Ishikawa (cell line): ENCODE data around the gene IL18BP.

Source experiments
- CREB1 ChIP-seq: IDR thresholded peaks from 2 replicates; pipeline ENCODE4 v1.6.1; 2012; ENCODE audit warnings: low read depth
- EGR1 ChIP-seq: IDR thresholded peaks from 2 replicates; pipeline ENCODE4 v1.6.1; 2012
- REST ChIP-seq: IDR thresholded peaks from 2 replicates; pipeline ENCODE4 v1.6.1; 2012; ENCODE audit warnings: low read depth, mild to moderate bottlenecking
- ZBTB7A ChIP-seq: IDR thresholded peaks from 2 replicates; pipeline ENCODE4 v1.6.1; 2012; ENCODE audit warnings: low read depth

DNA sequence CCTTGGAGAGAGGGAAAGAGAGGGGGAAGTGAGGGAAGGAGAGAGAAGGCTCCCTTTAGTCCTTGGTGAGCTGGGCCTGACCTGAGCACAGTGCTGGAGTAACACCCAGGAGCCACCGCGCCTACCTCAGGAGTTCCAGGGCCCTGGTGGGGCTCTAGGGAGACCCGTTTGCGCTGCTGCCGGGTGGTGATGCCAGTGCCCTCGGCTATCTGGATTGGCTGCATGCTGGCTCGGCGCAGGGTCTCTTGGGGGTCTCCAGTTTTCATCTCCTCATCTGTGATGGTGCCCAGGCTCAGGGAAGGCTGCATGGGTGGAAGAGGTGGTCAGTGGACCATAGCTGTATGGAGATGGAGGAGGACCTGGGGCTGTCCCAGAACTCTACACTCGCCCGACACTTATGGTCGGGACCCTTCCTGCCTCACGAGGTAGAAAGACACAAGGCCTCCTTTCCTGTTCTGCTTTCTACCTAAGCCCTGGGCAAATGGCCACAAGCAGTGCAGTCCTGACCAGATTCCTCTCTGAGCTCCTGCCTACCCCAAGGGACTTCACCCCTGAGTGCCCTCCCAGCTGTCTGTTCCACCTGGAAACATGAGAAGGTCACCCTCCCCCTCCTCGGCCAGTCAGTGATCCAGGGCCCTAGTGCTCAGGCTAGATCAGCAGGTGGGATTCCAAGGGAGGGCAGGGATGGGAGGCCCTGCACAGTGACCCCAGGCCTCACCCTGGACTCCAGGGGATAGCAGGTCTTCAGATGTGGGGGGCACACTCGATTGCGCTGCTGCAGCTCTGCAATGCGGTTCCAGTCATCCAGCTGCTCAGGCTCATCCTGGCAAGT is 6.0 kb downstream of the IL18BP start:
- no peak; the same call in 1 of the 2 replicates for TF ChIP-seq ZBTB7A
- no peak for TF ChIP-seq CREB1
- TF ChIP-seq REST, result no peak
- no peak for TF ChIP-seq EGR1
